Superior temporal gyrus (tissue), 1 donor: Measurements from ENCODE around the gene TP53I11.

ENCODE experiments used
- DNase-seq: peaks from one replicate; pipeline ENCODE4 v3.0.0-alpha.2; 2016; ENCODE audit errors: extremely low spot score

The TP53I11 gene

DNA sequence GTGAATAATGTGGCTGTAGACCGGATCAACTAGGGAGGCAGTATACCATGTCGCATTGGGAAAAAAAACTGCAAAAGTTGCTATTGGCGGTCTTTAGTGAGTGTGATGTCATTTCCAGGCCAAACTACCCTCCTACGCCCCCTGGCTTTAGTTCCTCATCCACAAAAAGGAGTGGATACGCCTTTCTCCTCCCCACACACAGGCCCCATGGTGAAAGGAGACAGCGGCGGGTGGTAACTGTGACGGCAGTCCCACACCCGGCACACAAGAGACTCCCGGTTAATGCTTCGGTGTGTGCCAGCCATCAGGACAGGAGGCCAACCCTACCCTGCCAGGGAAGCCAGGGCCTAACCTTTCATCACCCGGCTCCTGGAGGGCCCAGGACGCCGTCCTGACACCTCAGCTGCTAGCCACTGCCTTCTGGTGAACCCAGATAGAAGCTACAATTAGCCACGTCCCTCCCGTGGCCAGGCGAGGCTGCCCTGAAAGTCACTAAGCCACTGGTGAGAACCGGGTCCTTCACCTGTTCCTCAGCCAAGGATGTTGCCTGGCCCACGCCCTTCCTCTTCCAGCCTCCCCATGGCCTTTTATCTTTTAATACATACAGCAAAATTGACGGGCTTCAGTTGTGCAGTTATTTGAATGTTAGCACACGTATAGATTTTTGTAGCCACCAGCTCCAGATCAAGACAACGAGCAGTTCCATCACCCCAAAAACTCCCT is 10.8 kb downstream of the TP53I11 start:
- DNase-seq = no peak

DNA sequence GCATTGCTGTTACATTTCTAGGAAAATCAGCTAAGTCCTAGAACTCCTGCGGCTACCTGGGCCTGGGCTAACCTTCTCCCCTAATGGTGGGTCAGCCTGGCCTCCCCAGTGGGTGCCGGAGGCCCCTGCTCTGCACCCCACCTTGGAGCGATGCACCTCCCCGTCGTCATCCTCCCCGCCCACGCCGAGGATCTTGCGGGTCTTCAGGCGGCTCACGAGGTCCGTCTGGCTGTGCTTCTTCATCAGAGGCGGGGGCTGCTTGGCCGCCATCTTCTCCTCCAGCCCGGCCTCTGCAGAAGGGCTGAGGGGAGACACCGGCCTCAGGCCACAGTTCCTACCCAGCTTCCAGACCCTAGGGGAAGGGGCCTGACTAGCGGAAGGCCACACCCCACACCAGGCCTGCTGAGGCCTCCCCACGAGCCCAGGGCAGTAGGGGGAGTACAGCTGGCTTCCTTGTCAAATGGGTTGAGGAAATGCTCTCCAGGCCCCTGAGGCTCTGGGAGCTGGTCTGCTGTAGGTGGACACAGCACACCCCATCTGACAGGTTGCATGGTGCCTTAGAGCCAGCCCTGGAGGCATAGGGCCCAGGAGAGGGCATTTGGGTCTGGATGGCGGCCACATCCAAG is 12.5 kb downstream of the TP53I11 start:
- DNase-seq = no peak

GRCh38 chr11:44936951-44937543 is 13.6 kb downstream of the TP53I11 start:
- no peak for DNase-seq

- peak; percentile 86 for DNase-seq
These were observed 14.2 kb downstream of the TP53I11 start for GRCh38 chr11:44936525-44936924.

GRCh38 chr11:44934735-44935250 is 15.9 kb downstream of the TP53I11 start:
- no peak for DNase-seq

GRCh38 chr11:44934110-44934509 is 16.6 kb downstream of the TP53I11 start:
- no peak for DNase-seq

DNA sequence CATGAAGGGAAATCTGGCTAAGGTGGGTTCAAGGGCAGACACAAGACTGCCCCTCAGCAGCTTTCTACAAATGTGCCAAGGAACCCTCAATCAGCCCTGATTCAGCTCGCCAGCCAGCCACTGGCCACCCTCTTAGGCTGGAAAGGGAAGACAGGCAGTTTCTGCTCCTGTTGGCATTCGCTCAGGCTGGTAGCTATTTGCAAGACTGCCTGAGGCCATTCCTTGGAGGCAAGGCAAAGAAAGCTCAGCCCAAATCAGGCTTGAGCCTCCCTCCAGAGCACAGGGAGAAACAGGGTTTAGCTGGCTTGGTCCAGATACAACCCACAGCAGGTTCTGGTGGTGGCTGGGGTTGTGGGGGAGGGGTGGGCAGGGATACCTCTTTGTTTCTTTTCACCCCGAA is 19.2 kb downstream of the TP53I11 start:
- no peak for DNase-seq

- DNase-seq = no peak
These were observed 19.9 kb downstream of the TP53I11 start for GRCh38 chr11:44930588-44931302.

DNA sequence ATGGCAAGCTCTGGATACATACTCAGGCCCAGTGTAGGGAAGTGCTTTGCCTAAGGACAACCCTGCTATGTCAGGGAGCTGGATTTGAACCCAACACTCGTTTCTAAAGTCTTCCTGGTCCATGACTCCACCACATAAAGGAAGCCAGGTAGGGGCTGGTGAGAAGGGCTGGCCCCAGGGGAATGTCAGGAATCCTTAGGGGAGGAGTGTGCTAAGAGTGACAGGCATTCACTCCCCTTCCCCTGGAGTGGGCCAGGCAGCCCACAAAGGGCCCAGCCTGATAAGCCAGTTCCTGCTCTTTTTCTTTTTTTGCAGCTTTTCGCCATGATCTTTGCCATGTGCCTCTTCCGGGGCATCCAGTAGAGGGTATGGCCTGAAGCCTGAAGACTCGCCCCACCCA is 21.9 kb downstream of the TP53I11 start:
- no peak for DNase-seq

DNA sequence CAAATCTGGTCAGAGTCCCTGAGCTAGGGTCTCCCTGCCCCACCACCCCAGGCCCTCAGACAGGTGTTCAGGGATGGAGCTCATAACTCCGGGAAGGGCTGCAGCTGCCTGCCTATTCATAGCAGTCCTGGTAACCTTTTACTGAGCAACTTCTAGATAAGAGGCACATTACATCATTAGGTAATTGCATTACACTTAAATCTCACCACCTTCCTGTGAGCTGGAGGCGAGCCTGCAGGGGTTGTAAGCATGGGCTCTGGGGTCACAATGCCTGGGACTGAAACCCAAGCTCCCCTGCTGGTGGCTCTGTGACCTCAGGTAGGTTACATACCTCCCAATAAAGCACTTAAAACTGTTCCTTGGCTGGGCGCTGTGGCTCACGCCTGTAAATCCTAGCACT is 22.5 kb downstream of the TP53I11 start:
- DNase-seq = no peak

GRCh38 chr11:44927174-44927661 is 23.5 kb downstream of the TP53I11 start:
- DNase-seq = peak; percentile 96

- no peak for DNase-seq
These were observed 24.6 kb downstream of the TP53I11 start for GRCh38 chr11:44926036-44926435.

DNA sequence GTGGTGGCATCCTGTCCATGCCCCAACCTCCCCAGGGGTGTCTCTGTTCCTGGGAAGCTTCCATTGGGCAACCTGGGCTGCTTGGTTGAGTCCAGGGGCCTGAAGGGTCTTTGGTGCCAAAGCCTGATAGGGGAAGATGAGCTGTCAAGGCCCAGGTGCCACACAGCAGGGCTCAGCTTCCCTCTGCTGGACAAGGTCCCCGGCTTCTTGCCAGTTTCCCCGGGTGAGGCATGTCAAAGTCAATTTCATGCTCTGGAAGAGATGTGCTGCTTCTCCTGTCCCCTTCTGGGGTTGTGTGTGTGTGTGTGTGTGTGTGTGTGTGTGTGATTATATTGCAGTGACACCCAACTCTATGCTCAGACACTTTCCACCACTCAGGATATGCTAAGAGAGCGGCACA is 26.9 kb downstream of the TP53I11 start:
- no peak for DNase-seq

DNA sequence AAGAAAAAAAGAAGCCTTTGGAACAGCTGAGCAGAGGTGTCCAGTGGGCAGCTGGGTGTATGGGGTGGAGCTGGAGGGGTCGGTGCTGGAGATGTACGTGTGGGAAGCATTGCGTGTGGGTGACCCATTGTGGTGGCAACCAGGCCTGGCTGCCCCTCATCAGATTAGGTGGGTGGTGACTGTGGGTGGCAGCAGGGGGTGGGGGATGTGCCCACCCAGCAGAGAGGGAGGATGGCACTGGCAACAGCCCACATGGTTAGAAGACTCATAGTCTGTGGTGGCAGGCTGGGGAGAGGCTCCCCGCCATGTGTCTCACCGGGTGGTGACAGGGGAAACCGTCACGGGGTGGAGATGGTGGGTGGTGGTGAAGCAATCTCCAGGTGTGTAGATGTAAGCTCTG is 27.6 kb downstream of the TP53I11 start:
- DNase-seq = no peak

DNA sequence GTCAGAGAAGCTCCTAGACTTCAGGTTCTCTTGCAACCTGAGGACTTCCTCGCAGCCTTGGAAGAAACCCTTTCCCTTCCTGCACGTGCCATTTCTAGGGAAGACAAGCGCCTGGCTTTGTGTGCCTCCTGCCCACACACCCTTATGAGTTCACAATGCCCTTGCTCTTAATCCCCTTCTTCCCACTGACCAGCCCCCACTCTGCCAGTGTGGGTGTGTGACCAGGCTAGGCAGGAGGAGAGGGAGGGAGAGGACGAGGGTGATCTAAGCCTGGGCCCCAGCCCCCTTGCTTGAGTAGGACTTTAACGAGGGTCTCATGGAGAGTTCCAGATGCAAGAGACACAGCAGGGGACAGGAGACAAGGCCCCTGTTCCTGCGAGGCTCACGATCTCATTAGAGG is 30.2 kb downstream of the TP53I11 start:
- DNase-seq = no peak

GRCh38 chr11:44917741-44918140 is 32.9 kb downstream of the TP53I11 start:
- DNase-seq = no peak

- DNase-seq = no peak
These were observed 33.8 kb downstream of the TP53I11 start for GRCh38 chr11:44916801-44917385.

- no peak for DNase-seq
These were observed 34.4 kb downstream of the TP53I11 start for GRCh38 chr11:44916331-44916730.

GRCh38 chr11:44915621-44916020 is 35.1 kb downstream of the TP53I11 start:
- no peak for DNase-seq

GRCh38 chr11:44915004-44915403 is 35.7 kb downstream of the TP53I11 start:
- no peak for DNase-seq

- DNase-seq = no peak
These were observed 36.6 kb downstream of the TP53I11 start for GRCh38 chr11:44914105-44914504.

DNA sequence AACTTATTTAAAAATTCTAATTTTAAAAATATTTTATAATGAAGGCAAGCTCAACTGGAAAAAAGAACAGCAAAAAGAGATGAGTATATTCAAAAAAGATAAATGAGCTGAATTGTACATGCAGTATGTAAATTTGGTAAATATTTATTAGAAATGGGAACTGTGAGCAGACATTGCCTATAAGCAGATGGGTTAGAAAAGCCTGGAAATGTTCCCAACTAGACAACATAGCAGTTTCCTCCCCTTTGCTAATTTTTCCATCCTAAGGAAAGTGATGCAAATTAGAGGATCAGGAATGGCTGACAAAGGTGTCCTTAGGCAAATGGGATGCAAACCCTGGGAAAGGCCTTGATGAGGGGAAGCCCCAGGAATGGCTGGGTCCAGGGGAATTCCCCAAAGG is 37.2 kb downstream of the TP53I11 start:
- no peak for DNase-seq
